AG10803 (cell line): ENCODE measurements around the gene NCKAP5.

Experiments
- DNase-seq: peaks from one replicate; pipeline ENCODE4 v3.0.0; 2010; ENCODE audit warnings: low read depth
- H3K4me3 ChIP-seq: 2 replicates; pipeline ENCODE4 v1.5.1; 2011; ENCODE audit warnings: mild to moderate bottlenecking, low read length, control low read depth
- CTCF ChIP-seq: conservative IDR thresholded peaks from 2 replicates; pipeline ENCODE4 v1.5.1; 2011; ENCODE audit warnings: mild to moderate bottlenecking, low read length, control low read depth, inconsistent platforms

NCKAP5 gene

GRCh38 chr2:133516405-133517026 lies 51.7 kb downstream of the NCKAP5 start:
- TF ChIP-seq CTCF: no peak
- no peak overlapping the region for H3K4me3 ChIP-seq
- DNase-seq: no peak

GRCh38 chr2:133515271-133515670 lies 53.0 kb downstream of the NCKAP5 start:
- no peak for DNase-seq
- no peak for TF ChIP-seq CTCF
- H3K4me3 ChIP-seq: no peak overlapping the region

GRCh38 chr2:133513893-133514292 lies 54.4 kb downstream of the NCKAP5 start:
- DNase-seq: no peak
- H3K4me3 ChIP-seq: no peak overlapping the region
- no peak for TF ChIP-seq CTCF

GRCh38 chr2:133512121-133512520 lies 56.1 kb downstream of the NCKAP5 start:
- TF ChIP-seq CTCF: no peak
- H3K4me3 ChIP-seq: no peak overlapping the region
- DNase-seq: no peak

- TF ChIP-seq CTCF: no peak
- no peak for DNase-seq
- H3K4me3 ChIP-seq: no peak overlapping the region
Measured at GRCh38 chr2:133511679-133512078, 56.6 kb downstream of the NCKAP5 start.

- TF ChIP-seq CTCF: no peak
- no peak for DNase-seq
- no peak overlapping the region for H3K4me3 ChIP-seq
Measured at GRCh38 chr2:133509777-133510176, 58.5 kb downstream of the NCKAP5 start.

- no peak for TF ChIP-seq CTCF
- no peak for DNase-seq
- H3K4me3 ChIP-seq: no peak overlapping the region
Measured at GRCh38 chr2:133508546-133509165, 59.6 kb downstream of the NCKAP5 start.
